Testis (tissue), 2 donors: ENCODE measurements around the gene TMEM114.

ENCODE experiments used
- POLR2A ChIP-seq: fragments of 450-650 bp; IDR thresholded peaks from one replicate; pipeline ENCODE4 v1.6.1; 2017; ENCODE audit warnings: antibody characterized with exemption, mild to moderate bottlenecking, moderate library complexity
- TF ChIP-seq, protein P1 (sequence below), 3 experiments: fragments of 450-650 bp in 2 of 3; fragments of 200-600 bp in 1 of 3; sonication (generic) in 1 of 3; IDR thresholded peaks; one replicate each; pipeline ENCODE4 v1.5.1; 2016 to 2019; ENCODE audit warnings: antibody characterized with exemption in 3 of 3, mild to moderate bottlenecking in 2 of 3, moderate library complexity in 1 of 3

DNA sequence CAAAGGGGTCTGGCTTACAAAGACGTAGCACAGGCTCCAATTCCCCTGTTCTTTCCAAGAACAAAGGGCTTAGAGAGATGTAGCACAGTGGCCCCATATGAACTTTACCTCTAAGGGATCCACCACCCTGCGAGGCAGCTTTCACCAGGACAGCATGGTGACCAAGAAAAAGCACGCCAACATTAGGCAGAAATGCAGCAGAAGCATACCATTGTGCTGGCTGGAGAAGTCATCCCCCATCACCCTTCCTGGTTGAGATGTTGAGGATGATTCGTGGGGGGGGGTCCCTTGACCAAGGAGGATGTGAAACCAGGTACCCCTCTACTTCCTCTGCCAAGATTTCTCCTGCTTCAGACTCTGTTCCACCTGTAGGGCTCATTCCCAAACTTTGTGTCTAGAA lies 48.4 kb downstream of the TMEM114 start:
- TF ChIP-seq, protein P1, sequence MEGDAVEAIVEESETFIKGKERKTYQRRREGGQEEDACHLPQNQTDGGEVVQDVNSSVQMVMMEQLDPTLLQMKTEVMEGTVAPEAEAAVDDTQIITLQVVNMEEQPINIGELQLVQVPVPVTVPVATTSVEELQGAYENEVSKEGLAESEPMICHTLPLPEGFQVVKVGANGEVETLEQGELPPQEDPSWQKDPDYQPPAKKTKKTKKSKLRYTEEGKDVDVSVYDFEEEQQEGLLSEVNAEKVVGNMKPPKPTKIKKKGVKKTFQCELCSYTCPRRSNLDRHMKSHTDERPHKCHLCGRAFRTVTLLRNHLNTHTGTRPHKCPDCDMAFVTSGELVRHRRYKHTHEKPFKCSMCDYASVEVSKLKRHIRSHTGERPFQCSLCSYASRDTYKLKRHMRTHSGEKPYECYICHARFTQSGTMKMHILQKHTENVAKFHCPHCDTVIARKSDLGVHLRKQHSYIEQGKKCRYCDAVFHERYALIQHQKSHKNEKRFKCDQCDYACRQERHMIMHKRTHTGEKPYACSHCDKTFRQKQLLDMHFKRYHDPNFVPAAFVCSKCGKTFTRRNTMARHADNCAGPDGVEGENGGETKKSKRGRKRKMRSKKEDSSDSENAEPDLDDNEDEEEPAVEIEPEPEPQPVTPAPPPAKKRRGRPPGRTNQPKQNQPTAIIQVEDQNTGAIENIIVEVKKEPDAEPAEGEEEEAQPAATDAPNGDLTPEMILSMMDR (IDR thresholded peaks at IDR 0.05), result no peak
- no peak for TF ChIP-seq POLR2A
